Smooth muscle cell (in vitro differentiated cells): ENCODE results near the gene OBSCN. TPM values are rescaled to one million over a fixed set of nuclear protein-coding genes. Genes with fewer than 3 reads are reported as not detected.

Experiments used
- DNase-seq: peaks from one replicate; lab custom pipeline; 2025; ENCODE audit not compliant: unreplicated experiment; lab: John Stamatoyannopoulos, UW
- H2AFZ ChIP-seq: fragments of 200-600 bp; sonication (generic); 2 replicates; pipeline ENCODE4 v1.6.0; 2016; ENCODE audit warnings: antibody characterized with exemption, low read depth, mild to moderate bottlenecking
- H3F3A ChIP-seq: fragments of 200-600 bp; sonication (generic); 2 replicates; pipeline ENCODE4 v1.6.0; 2017; ENCODE audit warnings: antibody characterized with exemption, low read depth
- H3K27ac ChIP-seq: fragments of 200-600 bp; sonication (generic); 2 replicates; pipeline ENCODE4 v1.5.1; 2016; ENCODE audit warnings: low read depth, mild to moderate bottlenecking
- H3K27me3 ChIP-seq: fragments of 200-600 bp; sonication (generic); 2 replicates; pipeline ENCODE4 v1.6.1; 2016; ENCODE audit warnings: low read depth, mild to moderate bottlenecking
- H3K36me3 ChIP-seq: fragments of 200-600 bp; sonication (generic); 2 replicates; pipeline ENCODE4 v1.5.1; 2016; ENCODE audit warnings: low read depth
- H3K4me1 ChIP-seq: fragments of 200-600 bp; sonication (generic); 2 replicates; pipeline ENCODE4 v1.5.1; 2016; ENCODE audit warnings: low read depth
- H3K4me2 ChIP-seq: fragments of 200-600 bp; sonication (generic); 2 replicates; pipeline ENCODE4 v1.6.0; 2016; ENCODE audit warnings: mild to moderate bottlenecking
- H3K4me3 ChIP-seq: fragments of 200-600 bp; sonication (generic); 2 replicates; pipeline ENCODE4 v1.5.1; 2016; ENCODE audit warnings: mild to moderate bottlenecking
- H3K79me2 ChIP-seq: fragments of 200-600 bp; sonication (generic); 2 replicates; pipeline ENCODE4 v1.6.0; 2016; ENCODE audit warnings: low read depth, mild to moderate bottlenecking
- H3K9ac ChIP-seq: fragments of 200-600 bp; sonication (generic); 2 replicates; pipeline ENCODE4 v1.6.0; 2016; ENCODE audit warnings: low read depth
- H3K9me3 ChIP-seq: fragments of 200-600 bp; sonication (generic); replicated peaks from 2 replicates; pipeline ENCODE4 v1.5.1; 2016; ENCODE audit warnings: low read depth
- H4K20me1 ChIP-seq: fragments of 200-600 bp; sonication (generic); 2 replicates; pipeline ENCODE4 v1.6.0; 2016; ENCODE audit warnings: low read depth
- WGBS: methylation state at CpG from one replicate; pipeline ENCODE4 v1.1.7; 2016; ENCODE audit warnings: low lambda C conversion rate; 5-methylcytosine and 5-hydroxymethylcytosine counted together
- polyA plus RNA-seq: library from polyadenylated mRNA; unstranded; fragments of >200 nt; fragmentation: Nextera tagmentation; extraction: Ambion mirVana; gene quantifications from 2 replicates; pipeline ENCODE4 v1.2.1, GENCODE V29; 2016
- total RNA-seq: library from RNA; depleted of rRNA; stranded (reverse); fragments of >200 nt; gene quantifications from 2 replicates; pipeline ENCODE4 v1.2.3, GENCODE V29; 2014
- TF ChIP-seq, protein P1 (sequence below): fragments of 200-600 bp; sonication (generic); IDR thresholded peaks from 2 replicates; pipeline ENCODE4 v1.5.1; 2017; ENCODE audit warnings: borderline replicate concordance, mild to moderate bottlenecking, antibody characterized with exemption; ENCODE audit not compliant: insufficient read depth, poor library complexity, severe bottlenecking

OBSCN gene
- total and polyA plus RNA-seq, 2 experiments from 2014 or later: 3.8 to 10.6 TPM

DNA sequence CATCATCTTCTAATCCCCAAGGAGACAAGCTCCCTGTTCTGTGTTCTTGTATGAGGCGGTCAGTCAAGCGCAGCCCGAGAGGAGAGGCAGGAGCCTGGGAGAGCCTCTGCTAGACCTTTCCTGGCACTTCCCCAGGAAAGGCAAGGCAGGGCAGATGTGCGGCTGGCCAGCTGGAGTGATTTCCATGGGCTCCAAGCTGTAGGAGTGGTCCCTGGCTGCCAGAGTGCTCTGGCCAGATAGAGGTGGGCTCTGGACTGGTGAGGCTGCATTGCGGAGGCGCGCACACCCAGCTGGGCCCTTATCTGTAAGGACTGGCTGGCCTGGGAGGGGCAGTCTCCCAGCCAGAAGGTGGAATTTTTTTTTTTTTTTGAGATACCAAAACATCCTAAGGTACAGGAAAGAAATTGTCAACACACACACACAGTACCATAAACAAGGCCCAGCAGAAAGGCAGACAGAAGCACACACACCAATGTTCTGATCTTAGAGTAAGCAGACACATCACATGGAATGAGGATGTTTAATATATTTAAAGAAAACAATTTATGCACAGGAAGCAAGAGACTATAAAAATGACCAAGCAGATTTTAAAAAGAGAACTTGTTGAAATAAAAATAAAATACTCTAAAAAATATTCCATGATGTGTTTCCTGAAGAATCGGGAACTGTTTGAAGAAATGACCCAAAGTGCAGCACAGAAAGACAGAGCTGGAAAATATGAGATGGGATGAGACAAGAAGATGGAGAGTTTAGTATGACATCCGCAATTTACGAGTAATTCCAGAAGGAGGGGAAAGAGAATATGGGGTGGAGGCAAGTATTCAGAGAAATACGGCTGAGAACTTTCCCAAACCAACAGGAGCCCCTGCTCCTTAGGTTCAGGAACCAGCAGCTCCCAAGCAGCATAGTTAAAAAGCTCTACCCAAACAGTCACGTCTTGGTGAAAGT is 28.8 kb upstream of the OBSCN start:
- no peaks in the 10 kb centered on the region for H3K4me1 ChIP-seq
- H4K20me1 ChIP-seq: no peaks in the 10 kb centered on the region
- no peak for DNase-seq
- no peaks in the 10 kb centered on the region for H3K36me3 ChIP-seq
- H3K79me2 ChIP-seq: no peaks in the 10 kb centered on the region
- H3K9me3 ChIP-seq: no peaks in the 10 kb centered on the region
- TF ChIP-seq, protein P1, sequence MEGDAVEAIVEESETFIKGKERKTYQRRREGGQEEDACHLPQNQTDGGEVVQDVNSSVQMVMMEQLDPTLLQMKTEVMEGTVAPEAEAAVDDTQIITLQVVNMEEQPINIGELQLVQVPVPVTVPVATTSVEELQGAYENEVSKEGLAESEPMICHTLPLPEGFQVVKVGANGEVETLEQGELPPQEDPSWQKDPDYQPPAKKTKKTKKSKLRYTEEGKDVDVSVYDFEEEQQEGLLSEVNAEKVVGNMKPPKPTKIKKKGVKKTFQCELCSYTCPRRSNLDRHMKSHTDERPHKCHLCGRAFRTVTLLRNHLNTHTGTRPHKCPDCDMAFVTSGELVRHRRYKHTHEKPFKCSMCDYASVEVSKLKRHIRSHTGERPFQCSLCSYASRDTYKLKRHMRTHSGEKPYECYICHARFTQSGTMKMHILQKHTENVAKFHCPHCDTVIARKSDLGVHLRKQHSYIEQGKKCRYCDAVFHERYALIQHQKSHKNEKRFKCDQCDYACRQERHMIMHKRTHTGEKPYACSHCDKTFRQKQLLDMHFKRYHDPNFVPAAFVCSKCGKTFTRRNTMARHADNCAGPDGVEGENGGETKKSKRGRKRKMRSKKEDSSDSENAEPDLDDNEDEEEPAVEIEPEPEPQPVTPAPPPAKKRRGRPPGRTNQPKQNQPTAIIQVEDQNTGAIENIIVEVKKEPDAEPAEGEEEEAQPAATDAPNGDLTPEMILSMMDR: no peak
- H3F3A ChIP-seq: no peaks in the 10 kb centered on the region
- no peak overlapping the region for H3K4me2 ChIP-seq
- H3K4me3 ChIP-seq: no peak overlapping the region
- H3K9ac ChIP-seq: no peak overlapping the region
- no peak overlapping the region for H3K27ac ChIP-seq
- 92% methylated on average over 12 of the region's 12 CpGs for WGBS
- no peak overlapping the region for H2AFZ ChIP-seq
- H3K27me3 ChIP-seq: no peaks in the 10 kb centered on the region

DNA sequence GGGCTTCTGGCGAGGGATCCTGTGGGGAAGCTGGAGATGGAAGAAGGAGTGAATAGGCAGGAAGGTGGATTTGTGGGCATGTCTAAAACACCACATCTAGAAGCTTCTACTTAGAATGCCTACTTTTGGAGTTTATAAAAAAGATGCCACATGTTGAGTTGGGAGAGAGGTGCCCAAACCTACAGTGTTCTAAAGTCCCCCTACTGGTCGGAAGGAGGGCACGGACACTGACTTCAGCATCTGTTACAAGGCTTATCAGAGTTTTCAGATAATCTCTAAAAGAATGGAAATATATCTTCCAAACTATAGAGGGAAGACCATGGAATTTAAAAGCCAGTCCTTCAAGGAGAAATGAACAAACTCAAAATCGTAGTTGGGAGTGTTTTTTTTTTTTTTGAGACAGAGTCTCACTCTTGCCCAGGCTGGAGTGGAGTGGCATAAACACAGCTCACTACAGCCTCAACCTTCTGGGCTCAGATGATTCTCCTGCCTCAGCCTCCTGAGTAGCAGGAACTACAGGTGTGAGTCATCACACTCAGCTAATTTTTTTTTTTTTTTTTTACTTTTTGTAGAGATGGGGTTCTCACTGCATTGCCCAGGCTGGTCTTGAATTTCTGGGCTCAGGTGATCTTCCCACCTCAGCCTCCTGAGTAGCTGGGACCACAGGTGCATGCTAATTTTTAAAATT is 27.4 kb upstream of the OBSCN start:
- H3K4me3 ChIP-seq: no peak overlapping the region
- H3K4me1 ChIP-seq: no peaks in the 10 kb centered on the region
- H3K9ac ChIP-seq: no peak overlapping the region
- DNase-seq: no peak
- WGBS: 83% methylated on average over 4 of the region's 4 CpGs
- H3K27ac ChIP-seq: no peak overlapping the region
- no peaks in the 10 kb centered on the region for H3K9me3 ChIP-seq
- no peaks in the 10 kb centered on the region for H3K27me3 ChIP-seq
- H3K79me2 ChIP-seq: no peaks in the 10 kb centered on the region
- no peak overlapping the region for H3K4me2 ChIP-seq
- H3F3A ChIP-seq: no peaks in the 10 kb centered on the region
- H3K36me3 ChIP-seq: no peaks in the 10 kb centered on the region
- no peak overlapping the region for H2AFZ ChIP-seq
- no peaks in the 10 kb centered on the region for H4K20me1 ChIP-seq
- TF ChIP-seq, protein P1: peak; percentile 13

DNA sequence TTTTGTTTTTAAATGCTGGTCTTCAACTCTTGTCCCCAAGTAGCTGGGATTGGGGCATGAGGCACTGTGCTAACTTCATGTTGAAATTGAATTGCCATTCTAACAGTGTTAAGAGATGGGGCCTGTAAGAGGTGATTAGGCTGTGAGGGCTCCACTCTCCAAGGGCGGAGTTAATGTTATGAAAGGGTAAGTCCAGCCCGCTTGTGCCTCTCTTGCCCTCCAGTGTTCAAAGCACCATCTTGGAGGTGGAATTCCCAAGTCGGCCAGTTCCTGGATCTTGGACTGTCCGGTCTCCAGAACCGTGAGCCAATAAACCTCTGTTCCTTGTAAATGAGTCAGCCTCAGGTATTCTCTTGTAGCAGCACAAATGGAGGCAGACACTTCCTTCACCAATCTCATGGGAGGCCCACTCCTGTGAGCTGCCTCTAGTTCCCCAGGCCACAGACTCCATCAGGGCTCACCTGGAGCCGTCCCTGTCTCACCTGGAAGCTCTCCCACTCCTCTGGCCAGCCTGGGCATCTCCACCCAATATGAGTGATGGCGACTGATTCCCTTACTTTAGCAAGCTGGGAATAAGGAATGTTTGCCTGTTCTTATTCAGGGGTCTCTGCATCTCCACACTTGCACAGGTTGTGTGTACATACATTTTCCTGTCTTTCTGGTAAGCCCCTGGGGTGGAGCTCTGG is 26.7 kb upstream of the OBSCN start:
- H3K27ac ChIP-seq: no peak overlapping the region
- H3K9me3 ChIP-seq: no peaks in the 10 kb centered on the region
- no peaks in the 10 kb centered on the region for H3K79me2 ChIP-seq
- no peaks in the 10 kb centered on the region for H3F3A ChIP-seq
- DNase-seq: no peak
- H3K4me2 ChIP-seq: no peak overlapping the region
- H4K20me1 ChIP-seq: no peaks in the 10 kb centered on the region
- no peaks in the 10 kb centered on the region for H3K27me3 ChIP-seq
- no peaks in the 10 kb centered on the region for H3K4me1 ChIP-seq
- no peak overlapping the region for H3K4me3 ChIP-seq
- TF ChIP-seq, protein P1: no peak
- H3K36me3 ChIP-seq: no peaks in the 10 kb centered on the region
- no peak overlapping the region for H3K9ac ChIP-seq
- H2AFZ ChIP-seq: no peak overlapping the region
- WGBS: 96% methylated on average over 7 of the region's 7 CpGs
